HG02981 (cell line): ENCODE measurements around the gene CATSPER1.
A peak's percentile ranks its signal among the peaks of the same experiment; 100 is the strongest.
"Not testable (repeated sequence)": the region's sequence is repeated elsewhere in the genome, so short reads cannot be mapped to it uniquely, and the experiment has no call there.

ENCODE experiments used
- ATAC-seq: cut with Tn5 transposase; IDR thresholded peaks from one replicate; pipeline ENCODE4 v1.9.1; 2021; ENCODE audit warnings: mild to moderate bottlenecking, moderate library complexity; ENCODE audit not compliant: unreplicated experiment

CATSPER1 gene

DNA sequence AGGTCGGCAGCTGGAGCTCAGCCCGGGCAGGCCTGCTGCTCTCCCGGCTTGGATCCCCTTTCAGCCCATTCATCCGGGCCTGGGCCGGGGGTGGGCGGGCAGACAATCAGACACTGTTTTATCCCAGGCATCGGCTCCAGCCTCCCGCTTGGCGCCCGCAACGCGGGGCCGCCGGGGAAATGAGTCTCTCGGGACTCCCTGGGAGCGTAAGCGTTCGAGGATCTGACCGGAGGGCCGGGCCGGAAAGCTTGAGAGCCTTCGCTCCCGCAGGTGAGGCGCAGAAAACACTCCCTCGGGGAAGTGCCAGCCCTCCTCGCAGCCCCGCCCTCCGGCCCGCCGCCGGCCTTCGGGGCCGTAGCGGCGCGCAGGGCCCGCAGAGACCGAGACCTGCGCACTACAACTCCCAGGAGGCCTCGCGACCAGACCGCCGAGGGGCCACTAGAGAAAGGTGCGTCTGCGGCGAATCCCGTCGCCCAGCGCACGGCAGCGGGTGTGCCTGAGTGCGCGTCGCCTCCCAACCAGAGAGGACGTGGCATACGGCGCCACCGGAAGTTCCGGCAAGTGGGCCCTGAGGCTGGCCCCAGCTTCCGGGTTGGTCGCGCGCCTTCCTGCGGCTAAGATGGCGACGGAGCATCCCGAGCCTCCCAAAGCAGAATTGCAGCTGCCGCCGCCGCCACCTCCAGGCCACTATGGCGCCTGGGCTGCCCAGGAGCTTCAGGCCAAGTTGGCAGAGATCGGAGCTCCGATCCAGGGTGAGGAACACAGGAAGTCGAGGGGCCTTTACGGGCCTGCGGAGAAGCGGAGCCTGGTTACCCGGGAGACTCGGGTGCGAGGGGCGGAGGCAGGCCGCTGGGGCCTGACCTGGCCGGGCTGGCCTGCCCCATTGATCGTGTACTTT is 25.7 kb upstream of the CATSPER1 start, which contains the start of gene SF3B2:
Gene SF3B2 (plus strand): TSS at position 599 of the 898 bp plus-strand sequence. CDS start 21 bp downstream, at position 620.
- peak; percentile 91 for ATAC-seq

- no peak for ATAC-seq
Observed at GRCh38 chr11:66051371-66051765, 25.1 kb upstream of the CATSPER1 start.

- ATAC-seq = no peak
Observed at GRCh38 chr11:66050581-66051231, 24.4 kb upstream of the CATSPER1 start.

DNA sequence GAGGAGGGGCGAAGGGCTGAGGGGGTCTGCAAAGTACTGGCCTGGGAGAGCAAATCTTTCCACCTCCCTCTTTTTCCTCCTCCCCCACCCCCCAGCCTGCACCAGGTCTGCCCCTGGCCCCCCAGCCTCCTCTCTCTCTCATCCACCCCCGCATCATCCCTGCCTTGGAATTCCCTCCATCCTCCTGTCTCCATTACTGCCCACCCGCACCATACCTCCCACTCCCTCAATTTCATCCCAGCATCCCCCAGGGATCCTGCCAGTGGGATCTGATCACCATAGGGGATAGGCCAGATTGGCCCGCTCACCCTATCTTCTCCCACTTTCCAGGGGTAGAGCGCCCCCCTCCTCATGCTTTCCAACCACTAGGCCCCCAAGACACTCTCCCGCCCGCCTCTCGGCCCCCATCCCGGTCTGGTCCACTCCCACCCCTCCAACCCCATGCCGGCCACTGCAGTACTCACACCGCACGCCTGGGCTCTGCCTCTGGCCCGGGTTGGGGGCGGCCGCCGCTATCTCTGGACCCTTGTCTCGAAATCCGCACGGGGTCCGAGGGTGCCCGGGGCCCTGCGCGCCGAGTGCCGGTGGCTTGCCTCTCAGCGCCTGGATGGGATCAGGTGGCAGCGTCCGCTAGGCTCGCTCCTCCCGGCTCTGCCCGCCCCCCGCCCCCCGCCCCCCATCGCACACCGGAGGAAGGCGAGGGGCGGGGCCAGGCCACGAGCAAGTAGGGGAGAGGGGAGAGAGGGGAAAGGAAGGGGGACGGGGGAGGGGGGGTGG is 22.5 kb upstream of the CATSPER1 start, which contains the start of gene GAL3ST3:
Gene GAL3ST3 (minus strand): TSS at position 615 of the 777 bp plus-strand sequence. CDS start 3,746 bp downstream, outside the sequence.
- ATAC-seq = no peak

DNA sequence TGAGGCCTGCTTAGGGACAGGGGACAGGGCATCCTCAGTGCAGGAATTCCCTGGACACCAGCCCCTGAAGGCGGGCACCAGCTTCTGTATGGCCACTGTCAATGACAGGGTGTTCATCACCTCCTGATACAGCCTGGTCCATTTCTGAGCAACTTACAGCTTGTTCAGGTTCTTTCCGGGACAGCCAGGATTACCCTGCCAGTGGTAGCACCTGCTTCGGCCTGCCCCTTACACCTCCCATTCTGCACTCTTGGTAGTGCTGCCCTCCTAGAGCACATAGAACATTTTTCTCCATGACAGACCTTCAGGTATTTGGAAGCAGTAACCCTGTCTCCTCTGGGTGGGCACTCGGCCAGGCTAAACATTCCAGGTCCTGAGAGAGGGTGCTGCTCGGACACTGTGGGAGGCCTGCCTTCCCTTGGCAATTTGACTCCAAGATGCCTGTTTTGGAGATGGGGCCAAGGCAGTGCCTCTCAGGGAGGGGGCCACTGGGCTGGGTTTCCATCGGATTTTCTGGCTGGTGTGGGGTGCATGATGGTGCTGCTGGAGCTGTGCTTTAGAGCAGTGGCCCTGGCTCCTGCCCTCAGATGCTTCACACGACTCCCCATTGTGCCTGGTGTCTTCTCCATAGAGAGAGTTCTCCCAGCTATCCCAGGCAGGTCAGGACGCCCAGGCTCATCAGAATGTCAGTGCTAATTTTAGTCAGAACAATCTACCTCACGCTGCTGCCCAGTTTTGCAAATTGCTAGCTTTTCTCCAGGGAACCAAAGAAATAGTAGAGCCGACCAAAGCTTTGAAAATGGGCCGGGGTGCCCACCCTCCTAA is 21.5 kb upstream of the CATSPER1 start:
- no peak for ATAC-seq

DNA sequence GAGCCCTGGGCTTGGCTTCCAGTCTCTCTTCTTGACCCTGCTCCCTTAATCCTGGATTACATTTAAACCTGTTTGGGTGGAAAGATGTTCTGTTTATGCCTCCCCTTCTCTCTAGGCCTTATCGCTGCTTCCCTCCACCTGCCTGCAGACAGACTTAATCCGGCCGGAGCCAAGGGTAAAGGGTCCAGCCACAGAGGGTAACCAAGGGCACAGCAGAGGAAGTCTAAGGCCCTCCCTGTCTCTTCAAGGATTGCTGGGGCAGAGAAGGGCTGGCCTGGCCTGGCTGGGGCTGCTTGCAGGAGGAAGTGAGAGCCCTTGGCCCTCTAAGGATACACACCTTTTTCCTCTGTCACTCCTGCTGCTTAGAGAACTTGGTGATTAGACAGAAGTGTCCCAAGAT is 20.6 kb upstream of the CATSPER1 start:
- no peak for ATAC-seq

DNA sequence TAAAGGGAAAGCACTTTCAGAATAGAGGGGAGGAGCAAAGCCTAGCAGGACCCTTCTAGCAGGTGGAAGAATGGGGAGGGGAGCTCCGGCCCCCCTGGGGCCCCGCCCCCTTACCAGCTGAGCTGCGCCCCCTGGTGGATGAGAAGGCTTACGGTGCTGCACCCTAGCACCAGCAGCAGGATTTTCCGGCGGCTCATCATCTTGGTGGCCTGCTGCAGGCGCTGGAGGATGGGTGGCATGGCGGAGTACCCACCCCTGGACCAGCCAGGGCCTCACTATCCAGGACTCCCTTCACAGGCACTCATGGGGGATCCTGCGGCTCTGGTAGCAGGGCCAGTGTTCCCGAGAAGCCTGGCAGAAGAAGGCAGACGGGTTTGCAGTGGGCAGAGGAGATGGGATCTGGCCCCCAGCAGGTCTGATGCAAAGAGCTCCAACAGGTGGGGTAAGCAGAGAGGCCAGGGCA is 18.9 kb upstream of the CATSPER1 start:
- ATAC-seq = peak; percentile 55

DNA sequence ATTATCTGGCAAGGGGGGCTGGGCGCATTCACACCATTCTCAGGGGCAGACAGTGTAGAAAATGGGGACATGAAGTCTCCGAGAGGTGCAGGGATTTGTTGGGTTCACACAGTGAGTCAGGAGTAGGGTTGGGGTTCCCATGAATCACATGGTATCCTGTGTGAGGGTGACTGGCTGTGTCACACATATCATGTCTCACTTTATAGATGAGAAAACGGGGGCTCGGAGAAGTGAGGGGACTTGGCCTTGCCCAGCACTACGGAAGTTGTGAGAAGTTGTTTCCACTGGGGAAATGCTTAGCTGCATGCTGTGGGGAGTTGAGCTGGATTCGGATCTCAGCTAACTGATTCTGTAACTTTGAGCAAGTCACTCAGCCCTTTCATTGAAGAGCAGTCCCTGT is 18.5 kb upstream of the CATSPER1 start:
- ATAC-seq = no peak

DNA sequence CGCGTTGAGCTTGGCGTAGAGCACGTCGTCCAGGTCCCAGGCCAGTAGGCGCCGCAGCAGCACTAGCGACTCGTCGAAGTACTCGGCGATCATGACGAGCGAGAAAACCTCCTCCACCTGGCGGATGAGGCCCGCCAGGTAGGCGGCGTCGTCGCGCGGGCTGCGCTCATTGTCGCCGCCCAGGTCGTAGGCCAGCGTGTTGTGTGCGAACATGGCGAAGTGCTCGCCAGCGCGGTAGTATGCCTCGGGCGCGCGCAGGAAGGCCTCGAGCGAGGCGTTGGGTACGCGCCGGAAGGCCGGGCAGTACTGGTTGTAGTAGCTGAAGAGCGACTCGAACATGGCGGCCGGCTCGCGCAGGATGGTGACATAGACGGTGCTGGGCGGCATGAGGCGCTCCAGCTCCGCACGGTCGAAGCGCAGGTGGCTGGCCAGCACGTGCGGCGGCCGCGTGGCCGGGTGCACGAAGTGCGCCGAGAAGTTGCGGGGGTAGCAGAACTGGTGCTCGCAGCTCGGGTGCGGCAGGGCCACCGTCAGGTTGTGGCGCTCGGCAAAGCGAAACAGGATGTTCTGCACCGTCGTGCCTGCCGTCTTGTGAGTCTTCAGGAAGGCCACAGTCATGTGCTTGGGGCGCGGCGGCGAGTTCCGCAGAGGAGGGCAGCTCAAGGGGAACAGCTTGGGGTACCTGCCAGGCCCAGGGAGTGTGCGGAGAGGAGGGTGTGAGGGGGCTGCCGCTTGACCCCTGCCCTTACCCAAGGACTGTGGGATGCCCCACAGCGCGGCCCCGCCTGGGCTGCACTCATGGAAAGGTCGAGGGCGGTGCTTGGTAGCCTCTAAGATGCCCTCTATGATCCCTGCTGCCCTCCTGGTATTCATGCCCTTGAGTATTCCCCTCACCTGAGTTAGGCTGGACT is 17.0 kb upstream of the CATSPER1 start:
- no peak for ATAC-seq

GRCh38 chr11:66042227-66042995 is 16.1 kb upstream of the CATSPER1 start:
- ATAC-seq = no peak

- ATAC-seq = no peak
Observed at GRCh38 chr11:66039765-66040164, 13.5 kb upstream of the CATSPER1 start.

DNA sequence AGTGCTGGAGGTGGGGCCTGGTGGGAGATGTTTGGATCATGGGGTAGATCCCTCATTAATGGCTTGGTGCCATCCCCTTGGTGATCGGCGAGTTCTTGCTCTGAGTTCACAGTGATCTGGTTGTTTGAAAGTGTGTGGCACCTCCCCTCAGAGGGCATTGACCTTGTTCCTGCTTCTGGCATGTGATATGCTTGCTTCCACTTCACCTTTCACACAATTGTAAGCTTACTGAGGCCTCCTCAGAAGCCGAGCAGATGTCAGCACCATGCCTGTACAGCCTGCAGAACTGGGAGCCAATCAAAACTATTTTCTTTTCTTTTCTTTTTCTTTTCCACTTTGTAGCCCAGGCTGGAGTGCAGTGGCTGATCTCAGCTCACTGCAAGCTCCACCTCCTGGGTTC is 11.0 kb upstream of the CATSPER1 start:
- ATAC-seq = no peak

DNA sequence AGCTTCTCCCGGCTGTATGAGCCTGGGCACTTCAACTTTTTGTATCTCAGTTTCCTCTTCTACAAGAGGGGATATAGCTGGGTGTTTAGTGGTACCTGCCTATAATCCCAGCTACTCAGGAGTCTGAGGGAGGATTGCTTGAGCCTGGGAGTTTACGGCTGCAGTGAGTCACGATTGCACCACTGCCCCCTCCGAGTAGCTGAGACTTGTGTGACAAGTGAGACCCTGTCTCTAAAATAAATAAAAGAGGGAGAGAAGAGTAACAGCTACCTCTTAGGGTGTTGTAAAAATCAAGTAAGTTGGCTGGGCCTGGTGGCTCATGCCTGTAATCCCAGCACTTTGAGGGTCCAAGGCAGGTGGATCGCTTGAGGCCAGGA is 10.0 kb upstream of the CATSPER1 start:
- no peak for ATAC-seq

- ATAC-seq = no peak
Observed at GRCh38 chr11:66035653-66036333, 9.5 kb upstream of the CATSPER1 start.

DNA sequence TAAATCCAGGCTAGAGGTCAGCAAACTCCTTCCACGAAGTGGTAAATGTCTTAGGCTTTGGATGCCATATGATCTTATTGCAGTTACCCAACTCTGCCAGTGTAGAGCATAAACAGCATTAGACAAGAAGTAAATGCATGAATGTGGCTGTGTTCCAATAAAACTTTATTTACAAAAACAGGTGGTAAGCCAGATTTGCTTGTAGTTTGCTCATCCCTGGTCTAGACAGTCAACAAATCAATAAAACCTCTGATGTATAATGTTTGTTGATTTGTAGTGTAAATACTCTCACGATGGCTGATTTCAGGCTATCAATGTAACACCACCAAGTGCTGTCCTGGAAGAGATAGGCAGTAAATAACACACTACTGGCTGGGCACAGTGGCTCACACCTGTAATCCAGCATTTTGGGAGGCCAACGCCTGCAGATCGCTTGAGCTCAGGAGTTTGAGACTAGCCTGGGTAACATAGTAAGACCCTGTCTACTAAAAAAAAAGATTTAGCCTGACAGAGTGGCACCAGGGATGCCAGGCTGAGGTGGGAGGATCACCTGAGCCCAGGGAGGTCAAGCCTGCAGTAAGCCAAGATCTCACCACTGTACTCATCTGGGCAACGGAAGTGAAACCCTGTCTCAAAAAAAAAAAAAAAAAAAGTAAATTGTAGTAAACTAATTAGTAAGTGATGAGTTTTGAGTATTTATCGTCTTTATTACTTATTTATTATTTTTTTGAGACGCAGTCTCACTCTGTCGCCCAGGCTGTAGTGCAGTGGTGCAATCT is 6.9 kb upstream of the CATSPER1 start:
- no peak for ATAC-seq

DNA sequence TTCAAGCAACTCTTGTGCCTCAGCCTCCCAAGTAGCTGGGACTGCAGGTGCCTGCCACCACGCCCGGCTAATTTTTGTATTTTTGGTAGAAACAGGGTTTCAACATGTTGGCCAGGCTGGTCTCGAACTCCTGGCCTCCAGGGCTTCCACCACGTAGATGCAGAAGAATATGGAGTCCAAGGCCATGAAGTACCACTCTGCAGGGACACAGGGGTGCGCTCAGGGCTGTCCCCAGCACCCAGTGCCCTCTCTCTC is 3.2 kb downstream of the CATSPER1 start:
- not testable (repeated sequence) for ATAC-seq

DNA sequence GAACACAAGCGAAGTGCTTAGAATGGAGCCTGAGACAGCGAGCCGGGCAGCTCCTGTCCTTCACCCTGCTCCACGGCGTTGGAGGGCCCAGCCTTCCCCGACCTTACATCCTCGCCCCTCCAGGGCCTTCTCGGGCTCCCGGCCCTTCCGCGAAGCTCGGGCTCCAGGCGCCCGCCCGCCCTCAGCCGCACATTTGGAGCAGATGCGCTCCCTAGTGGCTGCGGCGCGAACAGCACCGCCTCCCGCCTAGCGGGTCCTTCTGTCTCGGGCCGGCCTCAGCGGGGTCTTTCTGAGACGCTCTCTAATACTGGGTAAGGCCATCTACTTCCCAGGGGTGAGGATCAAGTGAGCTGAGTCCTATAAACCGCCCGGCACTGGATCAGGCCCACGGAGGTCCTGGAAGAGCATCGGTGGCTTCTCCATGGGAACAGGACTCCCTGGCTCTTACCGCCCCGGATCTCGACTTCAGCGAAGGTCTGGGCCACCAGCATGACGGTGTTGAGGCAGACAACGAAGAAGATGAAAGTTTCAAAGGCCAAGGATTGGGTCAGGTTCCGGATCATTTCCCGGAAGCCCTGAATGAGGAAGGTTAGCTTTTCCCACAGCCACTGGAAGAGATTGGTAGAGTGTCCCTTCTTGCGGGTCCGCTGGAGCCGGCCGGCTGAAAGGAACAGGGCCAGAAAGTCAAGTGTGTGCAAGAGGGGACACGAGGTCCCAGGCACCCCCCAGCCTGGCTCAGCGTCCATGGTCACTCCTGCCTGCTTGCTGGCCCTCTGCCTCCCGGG is 3.7 kb downstream of the CATSPER1 start:
- ATAC-seq = no peak
